GM23248 (cell line): ENCODE data around the gene ANKRD31. TPM values are rescaled to one million over a fixed set of nuclear protein-coding genes. Genes with fewer than 3 reads are reported as not detected.

Experiments used
- DNase-seq: peaks from one replicate; pipeline ENCODE4 v3.0.0-alpha.2; 2015
- H2AFZ ChIP-seq: fragments of 200-600 bp; sonication (generic); 2 replicates; pipeline ENCODE4 v1.6.1; 2016; ENCODE audit warnings: antibody characterized with exemption
- H3F3A ChIP-seq: fragments of 200-600 bp; sonication (generic); 2 replicates; pipeline ENCODE4 v1.6.1; 2016; ENCODE audit warnings: mild to moderate bottlenecking, antibody characterized with exemption, mixed run types; ENCODE audit not compliant: insufficient read depth
- H3K27ac ChIP-seq: fragments of 200-600 bp; sonication (generic); 2 replicates; pipeline ENCODE4 v1.5.1; 2016; ENCODE audit warnings: mild to moderate bottlenecking
- H3K27me3 ChIP-seq: fragments of 200-600 bp; sonication (generic); replicated peaks from 2 replicates; pipeline ENCODE4 v1.6.1; 2016; ENCODE audit warnings: mild to moderate bottlenecking; ENCODE audit not compliant: insufficient read depth
- H3K36me3 ChIP-seq: fragments of 200-600 bp; sonication (generic); 2 replicates; pipeline ENCODE4 v1.6.1; 2016; ENCODE audit warnings: low read depth, mild to moderate bottlenecking
- H3K4me1 ChIP-seq: fragments of 200-600 bp; sonication (generic); 2 replicates; pipeline ENCODE4 v1.6.1; 2016; ENCODE audit warnings: mild to moderate bottlenecking; ENCODE audit not compliant: insufficient read depth
- H3K4me2 ChIP-seq: fragments of 200-600 bp; sonication (generic); one replicate; pipeline ENCODE4 v1.6.1; 2016; ENCODE audit warnings: mild to moderate bottlenecking; ENCODE audit not compliant: unreplicated experiment
- H3K4me3 ChIP-seq: fragments of 200-600 bp; sonication (generic); 2 replicates; pipeline ENCODE4 v1.5.1; 2016; ENCODE audit warnings: mild to moderate bottlenecking
- H3K79me2 ChIP-seq: fragments of 200-600 bp; sonication (generic); 2 replicates; pipeline ENCODE4 v1.6.1; 2016; ENCODE audit warnings: mild to moderate bottlenecking; ENCODE audit not compliant: insufficient read depth
- H3K9ac ChIP-seq: fragments of 200-600 bp; sonication (generic); 2 replicates; pipeline ENCODE4 v1.6.1; 2016; ENCODE audit warnings: mild to moderate bottlenecking
- H3K9me2 ChIP-seq: fragments of 200-600 bp; sonication (generic); 2 replicates; pipeline ENCODE4 v1.6.1; 2016; ENCODE audit warnings: mixed run types, mild to moderate bottlenecking, moderate library complexity; ENCODE audit not compliant: insufficient read depth
- H3K9me3 ChIP-seq: fragments of 200-600 bp; sonication (generic); one replicate; pipeline ENCODE4 v1.6.1; 2017; ENCODE audit warnings: low read depth
- H4K20me1 ChIP-seq: fragments of 200-600 bp; sonication (generic); 2 replicates; pipeline ENCODE4 v1.6.0; 2016; ENCODE audit not compliant: insufficient read depth
- EZH2 ChIP-seq: fragments of 200-600 bp; sonication (generic); IDR thresholded peaks from 2 replicates; pipeline ENCODE4 v1.6.1; 2018; ENCODE audit warnings: antibody characterized with exemption, mild to moderate bottlenecking; ENCODE audit not compliant: insufficient read depth, poor library complexity, severe bottlenecking
- EZH2phosphoT487 ChIP-seq: fragments of 200-600 bp; sonication (generic); IDR thresholded peaks from 2 replicates; pipeline ENCODE4 v1.6.1; 2018; ENCODE audit warnings: antibody characterized with exemption, moderate library complexity, mild to moderate bottlenecking, low read depth; ENCODE audit not compliant: insufficient read depth
- WGBS, 2 experiments: methylation state at CpG; one replicate each; pipeline ENCODE4 v1.1.6; 2015 to 2017; ENCODE audit warnings: low lambda C conversion rate in 2 of 2, low coverage in 1 of 2; ENCODE audit errors: missing lambda C conversion rate in 2 of 2; 5-methylcytosine and 5-hydroxymethylcytosine counted together
- in situ Hi-C: fragments of 300-500 bp; cut with MboI; formaldehyde crosslinking; loops from 2 replicates; pipeline ENCODE4 v1.15.0; 2020
- polyA plus RNA-seq: library from polyadenylated mRNA; unstranded; fragments of >200 nt; fragmentation: Nextera tagmentation; extraction: Ambion mirVana; gene quantifications from 2 replicates; pipeline ENCODE4 v1.2.1, GENCODE V29; 2016
- total RNA-seq: library from RNA; depleted of rRNA; stranded (reverse); fragments of >200 nt; shearing (Covaris generic); gene quantifications from 2 replicates; pipeline ENCODE4 v1.2.3, GENCODE V29; 2014

Gene ANKRD31
- total and polyA plus RNA-seq, 2 experiments from 2014 or later: not detected

DNA sequence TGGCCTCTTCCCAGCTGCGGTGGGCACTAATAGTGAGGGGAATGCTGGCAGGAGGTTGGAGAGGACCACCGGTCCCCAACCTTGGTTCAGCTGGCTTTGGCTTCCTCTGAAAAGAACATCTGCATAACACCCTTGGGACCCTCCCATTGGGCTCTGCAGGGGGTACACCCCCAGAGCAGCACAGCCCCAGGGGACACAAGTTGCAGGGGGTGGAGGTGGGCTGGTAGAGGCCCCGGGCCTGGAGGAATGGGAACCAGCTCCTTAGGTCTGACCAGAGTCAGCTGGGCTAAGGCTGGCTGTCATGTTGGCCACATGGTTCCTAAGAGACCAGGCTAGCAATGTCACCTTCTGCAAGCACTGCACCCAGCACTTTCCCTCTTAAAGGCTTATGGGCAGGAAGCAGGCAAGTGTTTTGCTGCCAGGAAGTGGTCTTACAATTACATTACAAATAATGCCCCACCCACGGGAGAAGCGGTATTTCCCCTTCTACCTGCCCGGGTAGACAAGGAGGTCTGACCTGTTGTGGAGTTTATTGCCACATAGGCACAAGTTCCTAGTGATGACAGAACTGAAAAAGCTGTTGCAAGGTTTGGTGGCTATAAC, 202.4 kb downstream of the ANKRD31 start:
- in situ Hi-C loops: no loop called here
- no peak for TF ChIP-seq EZH2
- no peak for TF ChIP-seq EZH2phosphoT487

DNA sequence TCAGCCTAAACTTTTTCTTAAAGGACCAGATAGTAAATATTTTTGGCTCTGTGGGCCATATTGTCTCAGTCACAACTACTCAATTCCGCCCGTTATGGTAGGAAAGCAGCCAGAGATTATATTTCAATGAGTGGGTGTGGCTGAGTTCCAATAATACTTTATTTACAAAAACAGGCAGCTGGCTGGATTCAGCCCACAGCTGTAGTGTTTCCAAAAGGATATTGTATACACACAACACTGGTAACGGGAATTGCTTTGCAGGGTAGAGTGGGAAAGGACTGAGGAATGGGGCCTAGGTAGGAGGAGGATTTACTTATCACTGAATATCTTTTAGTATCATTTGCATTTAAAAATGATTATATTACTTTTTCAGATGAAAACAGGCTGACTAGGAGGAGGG, 205.3 kb downstream of the ANKRD31 start:
- WGBS, 2 experiments: 63 to 64% methylated on average over 3 of the region's 3 CpGs

More for the DNA sequence above, 202.4 kb downstream of the ANKRD31 start:
- Histone ChIP-seq H2AFZ (no peak overlapping the region), H3K9me2 (no peaks in the 10 kb centered on the region), H3F3A (peaks cover 18% of the 10 kb centered on the region), H3K9ac (no peak overlapping the region), H3K79me2 (no peaks in the 10 kb centered on the region), H4K20me1 (no peaks in the 10 kb centered on the region), H3K27ac (no peak overlapping the region), H3K4me3 (no peak overlapping the region), H3K9me3 (no peaks in the 10 kb centered on the region), H3K4me1 (peaks cover 5% of the 10 kb centered on the region), H3K27me3 (no peaks in the 10 kb centered on the region), H3K4me2 (no peak overlapping the region), H3K36me3 (no peaks in the 10 kb centered on the region)
- no peak for DNase-seq
- WGBS, 2 experiments: 97 to 98% methylated on average over 5 to 6 of the region's 6 CpGs

DNA sequence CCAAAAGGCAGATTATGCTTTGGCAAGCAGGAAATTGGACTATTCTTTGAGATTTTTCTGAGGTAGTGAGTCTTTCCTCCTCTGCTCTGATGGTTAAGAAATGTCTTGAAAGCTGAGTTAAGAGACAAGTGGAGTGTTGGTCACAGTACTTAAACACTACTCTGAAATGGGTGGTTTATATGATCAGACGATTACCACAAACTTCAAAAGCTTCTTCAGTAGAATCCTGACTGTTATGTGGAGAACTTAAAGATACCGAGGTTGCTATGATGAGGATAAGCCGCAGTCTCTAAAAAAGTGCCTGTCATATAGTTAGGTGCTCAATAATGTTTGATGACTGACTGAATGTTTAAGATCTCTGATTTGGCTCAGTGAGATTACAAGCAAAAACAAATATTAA, 208.6 kb downstream of the ANKRD31 start:
- H3K27ac ChIP-seq: no peak overlapping the region
- H3F3A ChIP-seq: no peaks in the 10 kb centered on the region
- H3K4me1 ChIP-seq: no peaks in the 10 kb centered on the region
- no peaks in the 10 kb centered on the region for H3K9me2 ChIP-seq
- in situ Hi-C loops: no loop called here
- H3K27me3 ChIP-seq: no peaks in the 10 kb centered on the region
- no peak overlapping the region for H3K4me2 ChIP-seq
- no peaks in the 10 kb centered on the region for H3K36me3 ChIP-seq
- no peaks in the 10 kb centered on the region for H4K20me1 ChIP-seq
- TF ChIP-seq EZH2 (no peak), EZH2phosphoT487 (no peak)
- DNase-seq: no peak
- no peaks in the 10 kb centered on the region for H3K9me3 ChIP-seq
- no peaks in the 10 kb centered on the region for H3K79me2 ChIP-seq
- H3K9ac ChIP-seq: no peak overlapping the region
- no peak overlapping the region for H3K4me3 ChIP-seq
- WGBS, 2 experiments: 90 to 96% methylated on average over 3 of the region's 3 CpGs
- H2AFZ ChIP-seq: no peak overlapping the region

More for the DNA sequence above, 205.3 kb downstream of the ANKRD31 start:
- no peaks in the 10 kb centered on the region for H4K20me1 ChIP-seq
- no peaks in the 10 kb centered on the region for H3K9me2 ChIP-seq
- H3K4me3 ChIP-seq: no peak overlapping the region
- H3K79me2 ChIP-seq: no peaks in the 10 kb centered on the region
- H3K4me1 ChIP-seq: no peaks in the 10 kb centered on the region
- no peak for TF ChIP-seq EZH2
- no peak for TF ChIP-seq EZH2phosphoT487
- H3K36me3 ChIP-seq: no peaks in the 10 kb centered on the region
- peaks cover 5% of the 10 kb centered on the region for H3F3A ChIP-seq
- H3K4me2 ChIP-seq: no peak overlapping the region
- no peak overlapping the region for H3K27ac ChIP-seq
- no peak overlapping the region for H3K9ac ChIP-seq
- H3K27me3 ChIP-seq: no peaks in the 10 kb centered on the region
- DNase-seq: no peak
- H2AFZ ChIP-seq: no peak overlapping the region
- in situ Hi-C loops: no loop called here
- H3K9me3 ChIP-seq: no peaks in the 10 kb centered on the region

DNA sequence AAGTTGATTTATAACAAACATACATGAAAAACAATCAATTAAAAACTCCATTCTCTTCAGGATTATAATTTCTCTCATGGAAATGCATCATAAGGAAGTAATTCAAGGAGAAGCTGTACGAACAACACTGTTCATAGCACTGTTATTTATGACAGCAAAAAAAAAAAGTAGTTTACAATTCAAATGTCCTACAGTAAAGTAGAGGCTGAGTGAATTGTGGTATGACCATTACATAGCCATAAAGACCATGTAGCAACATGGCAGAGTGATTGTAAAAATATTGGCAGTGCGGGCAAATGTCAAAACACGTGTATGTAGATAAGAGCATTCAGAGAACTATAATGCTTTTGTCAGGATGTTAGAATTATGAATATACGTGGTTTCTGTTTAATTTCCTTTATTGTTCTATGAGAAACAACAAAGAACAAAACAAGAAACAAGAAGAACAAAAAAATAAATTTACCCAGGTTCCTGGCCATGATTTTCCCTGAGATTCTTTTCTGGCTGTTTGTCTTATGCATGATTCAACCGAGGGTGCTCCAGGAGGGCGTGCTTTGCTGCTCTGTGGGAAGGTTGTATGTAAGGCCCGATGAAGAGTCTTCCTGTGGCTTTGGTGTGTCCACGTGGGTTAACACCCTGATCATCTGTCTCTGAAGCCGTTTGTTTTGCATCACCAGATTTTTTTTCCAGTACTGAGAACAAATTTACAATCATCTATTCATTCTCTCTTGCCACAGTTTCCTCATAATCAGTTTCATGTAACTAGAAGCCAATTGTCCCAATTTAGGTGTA, 213.1 kb downstream of the ANKRD31 start:
- 72 to 77% methylated on average over 9 of the region's 9 CpGs for WGBS, 2 experiments

More for the DNA sequence above, 213.1 kb downstream of the ANKRD31 start:
- Histone ChIP-seq H3F3A (no peaks in the 10 kb centered on the region), H3K9me2 (no peaks in the 10 kb centered on the region), H3K36me3 (no peaks in the 10 kb centered on the region), H3K4me3 (no peak overlapping the region), H4K20me1 (no peaks in the 10 kb centered on the region), H3K9ac (no peak overlapping the region), H3K4me1 (no peaks in the 10 kb centered on the region), H2AFZ (no peak overlapping the region), H3K79me2 (no peaks in the 10 kb centered on the region), H3K9me3 (no peaks in the 10 kb centered on the region), H3K27me3 (no peaks in the 10 kb centered on the region), H3K4me2 (no peak overlapping the region), H3K27ac (no peak overlapping the region)
- in situ Hi-C loops: no loop called here
- no peak for DNase-seq
- TF ChIP-seq EZH2: no peak
- TF ChIP-seq EZH2phosphoT487: no peak
